NCI-H526 treated with DMSO at 0.1 percent for 48 hours (cell line): ENCODE measurements around the gene GRIK1.
"Not testable (repeated sequence)": the region's sequence is repeated elsewhere in the genome, so short reads cannot be mapped to it uniquely, and the experiment has no call there.

Source experiments
- DNase-seq: peaks from one replicate; lab custom pipeline; 2025; lab: John Stamatoyannopoulos, UW

Gene GRIK1

GRCh38 chr21:29939924-29940275 lies at the start of gene GRIK1:
Gene GRIK1, minus strand, starts transcription at chr21:29939996.
- no peak for DNase-seq

- DNase-seq: no peak
These were observed 48.0 kb upstream of the GRIK1 start for GRCh38 chr21:29987762-29988161.

- no peak for DNase-seq
These were observed 46.1 kb upstream of the GRIK1 start for GRCh38 chr21:29985866-29986265.

- no peak for DNase-seq
These were observed 39.2 kb upstream of the GRIK1 start for GRCh38 chr21:29979043-29979442.

GRCh38 chr21:29975776-29976175 lies 36.0 kb upstream of the GRIK1 start:
- DNase-seq: no peak

- no peak for DNase-seq
These were observed 33.5 kb upstream of the GRIK1 start for GRCh38 chr21:29973258-29973657.

GRCh38 chr21:29961291-29962027 lies 21.7 kb upstream of the GRIK1 start:
- DNase-seq: no peak

GRCh38 chr21:29958551-29958950 lies 18.8 kb upstream of the GRIK1 start:
- DNase-seq: no peak

- DNase-seq: not testable (repeated sequence)
These were observed 18.2 kb upstream of the GRIK1 start for GRCh38 chr21:29958035-29958434.

GRCh38 chr21:29953690-29954089 lies 13.9 kb upstream of the GRIK1 start:
- no peak for DNase-seq

GRCh38 chr21:29953072-29953471 lies 13.3 kb upstream of the GRIK1 start:
- no peak for DNase-seq

GRCh38 chr21:29951911-29952310 lies 12.1 kb upstream of the GRIK1 start:
- DNase-seq: no peak

GRCh38 chr21:29949991-29950390 lies 10.2 kb upstream of the GRIK1 start:
- no peak for DNase-seq

GRCh38 chr21:29947119-29947518 lies 7.3 kb upstream of the GRIK1 start:
- no peak for DNase-seq

GRCh38 chr21:29943885-29944284 lies 4.1 kb upstream of the GRIK1 start:
- no peak for DNase-seq

GRCh38 chr21:29942034-29942433 lies 2.2 kb upstream of the GRIK1 start:
- DNase-seq: no peak

- DNase-seq: no peak
These were observed 1.2 kb upstream of the GRIK1 start for GRCh38 chr21:29940991-29941390.

GRCh38 chr21:29940361-29940760 lies 565 bp upstream of the GRIK1 start:
- DNase-seq: no peak

- no peak for DNase-seq
These were observed 482 bp downstream of the GRIK1 start for GRCh38 chr21:29939104-29939923.

GRCh38 chr21:29938776-29939103 lies 1.1 kb downstream of the GRIK1 start:
- no peak for DNase-seq

GRCh38 chr21:29933088-29933487 lies 6.7 kb downstream of the GRIK1 start:
- no peak for DNase-seq

GRCh38 chr21:29928537-29928936 lies 11.3 kb downstream of the GRIK1 start:
- DNase-seq: no peak

GRCh38 chr21:29920938-29921337 lies 18.9 kb downstream of the GRIK1 start:
- no peak for DNase-seq

- no peak for DNase-seq
These were observed 25.5 kb downstream of the GRIK1 start for GRCh38 chr21:29914326-29914725.
